NCI-H2081 treated with DMSO at 0.1 percent for 48 hours (cell line): ENCODE data around the gene ALDH1A1.
"Not testable (repeated sequence)": the region's sequence is repeated elsewhere in the genome, so short reads cannot be mapped to it uniquely, and the experiment has no call there.

ENCODE experiments used
- DNase-seq: peaks from one replicate; lab custom pipeline; 2025; lab: John Stamatoyannopoulos, UW

The ALDH1A1 gene

DNA sequence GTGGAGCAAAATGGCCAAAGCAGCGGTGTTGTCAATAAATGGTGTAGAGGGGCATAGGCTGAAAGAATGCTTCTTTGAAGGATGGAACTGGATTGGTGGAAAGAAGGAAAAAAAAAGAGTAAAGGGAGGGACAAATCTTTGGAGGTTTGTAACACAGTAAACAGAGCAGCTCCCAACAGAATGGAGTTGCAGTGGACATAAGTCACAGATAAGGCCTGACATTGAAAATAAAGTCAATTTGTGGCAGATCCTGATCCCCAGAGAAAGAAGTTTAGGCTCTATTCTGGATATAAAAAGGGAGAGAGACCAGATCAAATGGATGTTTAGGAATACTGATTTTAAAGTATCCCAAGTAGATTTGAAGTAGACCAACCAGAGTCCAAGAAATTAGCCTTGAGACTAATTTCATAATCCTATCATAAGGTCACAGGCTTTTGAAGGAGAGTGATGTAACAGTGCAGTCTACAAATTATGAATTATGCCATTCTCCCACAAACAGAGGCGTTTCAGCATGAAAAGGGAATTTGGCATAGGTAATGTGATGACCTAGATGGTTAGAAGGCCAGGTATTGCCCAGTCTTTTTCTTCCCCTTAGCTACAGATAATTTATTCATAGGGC is 8.9 kb downstream of the ALDH1A1 start:
- no peak for DNase-seq

DNA sequence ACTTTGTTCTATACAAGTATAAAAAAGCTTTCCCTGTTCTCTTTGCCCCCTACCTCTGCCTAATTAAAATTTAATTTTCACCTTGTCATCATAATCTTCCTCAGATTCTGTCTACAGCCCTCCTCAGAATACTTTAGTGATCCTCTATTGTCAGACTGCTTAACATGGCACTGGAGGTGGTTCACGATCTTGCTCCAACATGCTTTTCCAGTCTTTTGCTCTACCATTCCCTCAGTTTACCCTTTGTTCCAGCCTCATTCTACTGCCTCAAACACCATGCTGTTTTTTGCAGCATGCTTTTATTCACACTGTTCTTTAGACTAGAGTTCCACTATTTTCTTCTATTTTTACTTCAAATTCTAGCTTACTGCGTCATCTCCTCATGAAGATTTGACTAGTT is 10.4 kb downstream of the ALDH1A1 start:
- no peak for DNase-seq

DNA sequence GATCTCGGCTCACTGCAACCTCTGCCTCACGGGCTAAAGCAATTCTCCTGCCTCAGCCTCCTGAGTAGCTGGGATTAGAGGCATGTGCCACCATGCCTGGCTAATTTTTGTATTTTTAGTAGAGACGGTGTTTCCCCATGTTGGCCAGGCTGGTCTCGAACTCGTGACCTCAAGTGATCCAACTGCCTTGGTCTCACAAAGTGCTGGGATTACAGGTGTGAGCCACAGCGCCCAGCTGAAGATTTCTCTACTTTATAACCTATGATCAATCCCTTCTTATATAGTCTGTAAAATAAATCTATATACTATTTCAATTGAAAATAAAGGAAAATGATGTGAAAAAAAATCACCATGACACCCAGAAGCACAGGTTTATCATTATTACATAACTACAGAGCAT is 13.3 kb downstream of the ALDH1A1 start:
- DNase-seq = not testable (repeated sequence)

DNA sequence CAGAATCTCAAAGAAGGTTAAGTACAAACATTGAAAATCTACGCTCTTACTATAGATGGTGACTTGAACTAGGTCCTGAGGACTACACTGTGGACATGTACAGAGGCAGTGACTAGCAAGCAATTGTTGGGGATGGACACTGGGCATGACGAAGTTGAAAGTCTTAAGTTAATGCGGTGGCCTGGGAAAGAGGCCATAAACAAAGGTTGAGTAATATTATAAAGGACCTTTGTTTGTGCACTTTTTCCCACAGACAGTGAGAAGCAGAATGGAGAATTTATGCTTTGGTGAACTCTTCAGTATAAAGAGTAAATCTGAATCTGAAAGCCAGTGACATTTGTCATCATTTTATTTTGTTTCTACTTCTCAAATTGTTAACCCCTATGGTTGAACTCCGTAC is 15.3 kb downstream of the ALDH1A1 start:
- no peak for DNase-seq

DNA sequence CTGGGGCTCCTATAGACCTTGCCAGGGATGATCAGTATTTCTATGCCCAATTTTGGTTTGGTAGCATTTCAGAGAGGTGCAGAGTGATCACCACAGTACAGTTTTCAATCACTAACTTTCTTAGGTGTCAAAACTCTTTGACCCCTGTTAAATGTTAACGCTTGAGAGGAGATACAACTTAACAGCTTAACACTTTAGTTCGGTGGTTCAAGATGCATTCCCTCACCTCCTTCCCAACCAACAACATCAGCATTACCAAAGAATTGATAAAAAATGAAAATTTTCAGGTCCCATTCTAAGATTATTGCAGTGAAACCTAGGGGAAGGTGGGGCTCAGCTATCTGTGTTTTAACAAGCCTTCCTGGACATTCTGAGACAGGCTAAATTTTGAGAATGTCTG is 16.2 kb downstream of the ALDH1A1 start:
- DNase-seq = no peak

DNA sequence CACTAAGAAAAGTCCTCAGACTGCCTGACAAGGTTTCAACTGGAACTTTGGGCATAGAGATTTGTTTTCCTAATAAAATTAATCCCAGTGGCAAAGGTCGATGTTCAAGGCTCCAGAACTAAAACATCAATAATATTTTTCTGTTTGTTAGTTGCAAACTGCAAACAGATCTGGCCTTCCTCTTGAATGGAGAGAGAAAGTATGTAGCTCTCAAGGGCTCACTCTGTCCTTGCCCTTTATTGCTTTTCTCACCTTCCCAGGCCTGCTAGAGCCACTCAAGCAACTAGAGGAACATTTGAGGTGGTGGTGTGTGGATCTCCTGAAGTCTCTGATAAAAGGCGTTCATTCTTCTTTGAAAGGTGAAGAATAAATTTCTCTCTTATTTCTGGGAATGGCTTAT is 16.6 kb downstream of the ALDH1A1 start:
- DNase-seq = no peak

DNA sequence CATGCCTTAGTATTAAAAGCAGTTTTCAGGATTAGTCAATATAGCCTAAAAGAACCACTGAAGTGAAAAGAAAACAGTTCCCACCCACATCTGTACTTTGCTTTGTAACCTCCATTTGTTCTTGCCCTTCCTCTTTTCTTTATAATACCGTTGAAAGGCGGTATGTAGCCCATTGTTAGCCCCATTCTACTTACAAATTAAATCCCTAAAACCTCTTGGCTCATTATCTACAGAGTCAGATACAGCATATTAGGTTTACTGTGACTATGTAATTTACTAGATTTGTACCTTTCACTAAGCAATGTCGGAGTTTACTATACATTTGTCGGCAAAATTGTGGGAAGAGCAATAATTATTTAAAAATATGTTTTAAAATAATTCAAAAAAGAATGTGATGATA is 17.3 kb downstream of the ALDH1A1 start:
- no peak for DNase-seq

DNA sequence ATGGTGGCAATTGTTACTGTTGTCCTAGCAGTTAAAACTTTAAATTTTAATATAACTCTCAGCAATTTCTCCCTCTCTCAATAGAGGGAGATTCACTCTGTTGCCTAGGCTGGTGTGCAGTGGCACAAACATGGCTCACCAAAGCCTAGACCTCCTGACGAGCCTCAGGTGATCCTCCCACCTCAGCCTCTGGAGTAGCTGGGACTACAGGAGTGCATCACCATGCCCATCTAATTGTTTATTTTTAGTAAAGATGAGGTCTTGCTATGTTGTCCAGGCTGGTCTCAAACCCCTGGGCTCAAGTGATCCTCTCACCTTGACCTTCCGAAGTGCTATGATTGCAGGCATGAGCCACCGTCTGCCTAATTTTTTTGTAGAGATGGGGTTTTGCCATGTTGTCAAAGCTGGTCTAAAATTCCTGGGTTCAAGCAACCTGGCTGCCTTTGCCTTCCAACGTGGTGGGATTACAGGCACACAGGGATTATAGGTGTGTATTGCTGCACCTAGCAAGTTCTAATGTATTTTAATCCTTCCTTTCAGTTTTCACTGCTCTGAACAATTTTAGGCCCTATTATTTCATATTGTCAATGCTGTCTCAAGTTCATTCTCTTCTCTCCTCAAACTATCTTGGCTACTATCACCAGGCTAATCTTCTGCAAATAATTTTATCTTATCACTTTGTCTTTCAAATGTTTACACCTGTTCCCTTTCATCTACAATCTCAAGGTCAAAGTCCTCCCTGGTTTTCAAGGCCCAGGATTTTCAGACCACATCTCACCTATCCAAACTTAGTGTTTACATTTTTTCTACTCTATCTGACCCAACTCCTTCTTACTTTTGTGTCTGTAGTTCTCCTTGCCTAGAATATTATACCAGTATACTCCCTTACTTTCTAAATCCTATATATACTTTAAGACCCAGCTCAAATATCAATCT is 18.9 kb downstream of the ALDH1A1 start:
- no peak for DNase-seq

DNA sequence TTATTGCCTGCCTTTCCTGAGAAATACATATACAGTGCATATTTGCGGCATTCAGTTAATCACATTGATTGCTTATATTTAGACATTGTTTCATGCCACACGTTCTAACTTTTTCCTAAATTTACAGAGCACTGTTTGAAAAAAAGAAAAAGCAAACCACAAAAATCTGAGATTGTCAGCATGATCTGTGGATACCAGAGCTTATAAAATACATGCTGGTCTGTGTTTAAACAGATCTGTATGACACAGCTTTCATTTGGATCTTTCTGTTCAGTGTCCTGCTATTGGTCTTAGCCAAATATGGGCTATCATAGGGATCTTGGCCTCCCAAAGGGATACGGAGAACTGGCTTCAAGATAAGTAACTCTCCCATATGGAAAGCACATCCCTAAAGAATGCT is 20.2 kb downstream of the ALDH1A1 start:
- no peak for DNase-seq

DNA sequence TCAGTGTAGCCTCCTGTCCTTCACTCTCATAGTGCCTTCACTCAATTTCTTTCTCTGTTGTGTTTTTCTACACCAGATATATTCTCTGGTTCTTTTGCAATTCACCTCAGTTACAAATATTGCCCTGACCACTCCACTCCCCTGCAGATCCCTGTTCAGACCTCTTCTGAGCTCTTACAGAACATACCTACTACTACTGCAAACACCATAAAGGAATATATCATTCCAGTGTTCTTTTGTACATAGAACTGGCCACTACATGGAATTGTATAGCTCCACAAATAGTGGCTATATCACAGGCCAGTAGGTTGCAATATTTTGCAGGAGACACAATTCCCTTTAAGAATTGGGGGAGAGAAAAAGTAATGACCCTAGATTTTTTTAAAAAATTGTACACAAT is 21.0 kb downstream of the ALDH1A1 start:
- no peak for DNase-seq

DNA sequence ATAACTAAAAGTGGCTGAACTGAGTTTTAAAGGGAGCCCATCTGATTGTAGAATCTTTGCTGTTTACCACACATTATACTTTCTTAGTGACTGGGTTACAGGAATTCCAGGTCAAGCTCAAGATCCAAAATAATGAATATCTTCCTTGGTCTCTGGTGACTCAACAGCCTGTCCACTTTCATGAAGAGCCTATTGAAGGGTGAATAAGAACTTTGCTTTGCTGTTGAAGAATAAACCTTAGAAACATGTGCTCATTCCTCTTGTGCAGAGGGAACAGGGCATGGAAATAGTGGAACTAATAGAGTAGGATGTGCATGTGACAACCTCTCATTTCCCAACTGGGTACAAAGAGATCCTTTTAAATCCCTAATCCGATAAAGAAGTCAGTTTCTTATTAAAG is 21.4 kb downstream of the ALDH1A1 start:
- DNase-seq = no peak

DNA sequence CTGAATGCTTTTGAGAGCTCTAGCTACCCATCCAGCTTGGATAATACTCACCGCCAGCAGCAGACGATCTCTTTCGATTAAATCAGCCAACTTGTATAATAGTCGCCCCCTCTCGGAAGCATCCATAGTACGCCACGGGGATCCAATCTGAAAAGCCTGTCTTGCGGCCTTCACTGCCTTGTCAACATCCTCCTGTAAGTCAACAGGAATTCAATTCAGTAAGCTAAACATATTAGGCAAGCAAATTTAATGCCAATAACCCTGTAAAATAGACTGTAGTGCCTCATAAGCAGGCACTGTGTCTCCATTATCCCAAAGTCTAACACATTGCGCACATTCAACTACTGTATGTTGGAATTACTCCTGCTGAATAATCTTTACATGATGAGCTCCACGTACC is 22.0 kb downstream of the ALDH1A1 start:
- no peak for DNase-seq

DNA sequence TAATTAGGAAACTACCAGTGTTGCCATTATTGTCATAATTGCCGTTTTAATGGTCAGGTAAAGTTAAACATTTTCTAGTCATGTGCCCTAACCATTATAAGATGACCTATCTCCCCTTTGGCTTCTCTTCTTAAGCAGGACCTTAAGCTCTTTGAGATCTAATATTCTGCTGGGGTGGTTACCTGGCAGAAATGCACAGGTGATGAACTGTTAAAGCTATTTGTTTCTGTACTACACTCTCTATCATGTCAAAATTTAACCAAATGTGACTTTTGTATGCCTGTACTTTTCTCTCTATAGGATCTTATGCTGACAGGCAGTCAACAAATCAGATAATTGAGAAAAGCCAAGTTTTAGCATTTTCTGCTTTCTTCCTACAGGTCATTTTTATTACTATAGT is 23.3 kb downstream of the ALDH1A1 start:
- no peak for DNase-seq

DNA sequence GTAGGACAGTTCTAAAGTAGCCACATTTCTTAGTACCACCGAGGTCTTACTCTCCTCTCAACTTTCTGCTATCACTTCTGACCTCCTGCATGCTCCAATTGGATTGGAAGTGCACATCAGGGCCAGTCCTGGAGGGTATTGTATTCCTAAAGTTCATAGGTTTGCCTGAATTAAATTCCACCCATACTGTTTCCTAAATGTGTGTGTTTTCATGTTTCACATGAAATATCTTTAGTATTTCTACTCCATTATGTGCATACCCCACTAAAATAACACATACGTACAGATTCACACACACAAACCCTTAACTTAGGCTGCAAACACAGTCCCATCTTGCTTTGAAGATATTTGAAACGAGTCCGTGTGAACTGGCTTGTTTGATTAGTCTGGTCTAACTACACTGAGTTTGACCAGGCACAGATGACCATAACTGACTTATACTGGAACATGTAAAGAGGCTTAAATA is 24.8 kb downstream of the ALDH1A1 start:
- no peak for DNase-seq

DNA sequence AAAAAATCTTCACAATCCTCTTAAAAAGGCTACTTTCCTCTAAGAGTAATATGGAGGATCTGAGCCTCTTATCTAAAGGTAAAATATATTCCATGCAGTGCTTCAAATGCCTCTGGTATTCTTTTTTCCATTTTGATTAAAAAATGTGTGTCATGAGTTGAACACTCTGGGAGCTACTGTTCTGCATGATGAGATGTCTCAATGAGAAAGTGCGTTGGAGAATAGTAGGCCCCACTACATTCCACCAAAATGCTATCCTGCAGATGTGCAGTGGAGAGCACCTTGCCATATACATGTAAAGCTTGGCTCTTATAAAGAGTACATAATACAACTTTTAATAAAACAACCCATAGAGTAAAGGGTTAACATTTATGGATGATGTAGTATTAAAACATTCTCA is 26.3 kb downstream of the ALDH1A1 start:
- no peak for DNase-seq

DNA sequence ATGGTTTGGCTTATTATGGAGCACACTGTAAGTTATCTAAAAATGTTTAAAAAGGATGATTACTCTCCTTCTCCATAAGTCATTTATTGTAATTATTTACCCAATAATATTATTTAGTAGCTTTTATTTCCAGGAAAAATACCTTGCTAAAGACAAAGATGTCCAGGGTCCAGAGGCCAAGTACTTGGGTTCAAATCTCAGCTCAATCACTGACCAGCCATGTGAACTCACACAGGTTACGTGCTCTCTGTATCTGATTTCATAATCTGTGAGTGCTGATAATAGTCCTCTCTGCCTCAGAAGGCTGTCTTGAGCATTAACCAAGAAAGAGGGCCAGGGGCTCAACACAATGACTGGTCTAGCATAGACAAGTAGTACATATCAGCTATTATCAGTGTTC is 27.0 kb downstream of the ALDH1A1 start:
- no peak for DNase-seq

DNA sequence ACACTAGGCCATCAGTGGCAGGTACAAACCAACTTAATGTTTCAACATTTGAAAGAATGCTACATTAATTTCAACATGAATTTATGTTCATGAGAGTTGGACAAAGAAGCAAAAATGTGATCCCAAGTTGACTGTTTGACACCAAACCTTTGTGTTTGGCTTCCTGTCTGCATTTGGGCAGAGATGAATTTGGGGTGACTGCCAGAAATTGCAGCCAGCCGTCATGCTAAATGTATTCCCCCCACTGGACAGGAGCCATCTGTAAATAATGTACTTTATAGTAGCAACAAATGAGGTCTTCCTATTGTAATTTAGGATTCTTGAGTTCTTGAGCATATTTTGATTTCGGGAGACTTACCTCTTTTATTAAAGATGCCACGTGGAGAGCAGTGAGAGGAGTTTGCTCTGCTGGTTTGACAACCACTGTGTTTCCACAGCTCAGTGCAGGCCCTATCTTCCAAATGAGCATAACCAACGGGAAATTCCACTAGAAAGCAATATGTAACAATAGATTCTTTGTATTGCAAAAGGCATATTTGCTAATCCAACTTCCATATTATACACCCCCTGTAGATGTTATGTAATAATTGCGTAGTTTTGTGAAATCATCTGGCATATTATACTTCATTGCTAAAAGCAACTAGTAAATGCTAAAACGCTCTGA is 27.6 kb downstream of the ALDH1A1 start:
- DNase-seq = no peak

DNA sequence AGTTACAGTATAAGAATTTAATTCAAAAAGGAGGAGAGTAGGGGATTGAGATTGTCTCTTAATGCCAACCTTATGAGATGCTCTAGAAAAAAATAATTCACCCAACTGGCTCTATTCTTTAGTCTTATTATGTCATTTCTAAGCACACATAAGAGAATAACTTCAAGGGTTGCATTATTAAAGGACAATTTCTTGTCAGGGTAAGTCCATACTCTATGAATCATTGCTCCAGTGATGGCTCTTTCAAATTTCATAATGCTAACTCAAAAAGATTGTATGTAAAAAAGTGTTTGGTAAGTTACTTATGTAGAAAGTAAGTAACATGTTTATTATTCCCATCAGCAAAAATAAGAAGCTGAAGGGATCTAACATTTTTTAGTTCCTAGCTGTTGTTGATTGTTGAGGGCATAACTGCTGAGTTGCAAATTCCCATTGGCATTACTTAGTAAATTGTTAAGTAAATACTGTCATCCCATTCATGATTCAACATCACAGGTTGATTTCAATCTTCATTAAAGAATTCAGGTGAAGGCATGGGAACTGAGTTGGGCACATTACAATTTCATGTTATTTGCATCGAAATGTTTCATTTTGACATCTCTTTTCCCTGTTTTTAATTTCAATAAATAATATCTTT is 28.6 kb downstream of the ALDH1A1 start:
- DNase-seq = no peak

DNA sequence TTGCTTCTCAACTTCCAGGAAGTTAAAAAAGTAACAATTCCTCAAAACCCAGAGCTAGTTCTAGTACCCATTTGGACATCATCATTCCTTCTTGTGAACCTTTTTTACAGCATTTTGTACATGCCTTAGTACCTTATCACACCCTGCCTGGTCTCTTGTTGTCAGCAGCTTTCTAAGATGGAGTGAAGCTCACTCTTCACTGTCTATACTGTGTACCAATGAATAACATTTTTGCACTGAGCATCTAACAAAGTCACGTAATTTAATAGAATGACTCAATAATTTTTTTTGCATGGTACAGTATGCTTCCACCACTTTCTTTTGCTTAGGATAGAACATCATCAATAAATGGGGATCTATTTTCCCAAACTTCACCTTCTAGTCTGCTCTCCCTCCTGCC is 29.8 kb downstream of the ALDH1A1 start:
- no peak for DNase-seq

DNA sequence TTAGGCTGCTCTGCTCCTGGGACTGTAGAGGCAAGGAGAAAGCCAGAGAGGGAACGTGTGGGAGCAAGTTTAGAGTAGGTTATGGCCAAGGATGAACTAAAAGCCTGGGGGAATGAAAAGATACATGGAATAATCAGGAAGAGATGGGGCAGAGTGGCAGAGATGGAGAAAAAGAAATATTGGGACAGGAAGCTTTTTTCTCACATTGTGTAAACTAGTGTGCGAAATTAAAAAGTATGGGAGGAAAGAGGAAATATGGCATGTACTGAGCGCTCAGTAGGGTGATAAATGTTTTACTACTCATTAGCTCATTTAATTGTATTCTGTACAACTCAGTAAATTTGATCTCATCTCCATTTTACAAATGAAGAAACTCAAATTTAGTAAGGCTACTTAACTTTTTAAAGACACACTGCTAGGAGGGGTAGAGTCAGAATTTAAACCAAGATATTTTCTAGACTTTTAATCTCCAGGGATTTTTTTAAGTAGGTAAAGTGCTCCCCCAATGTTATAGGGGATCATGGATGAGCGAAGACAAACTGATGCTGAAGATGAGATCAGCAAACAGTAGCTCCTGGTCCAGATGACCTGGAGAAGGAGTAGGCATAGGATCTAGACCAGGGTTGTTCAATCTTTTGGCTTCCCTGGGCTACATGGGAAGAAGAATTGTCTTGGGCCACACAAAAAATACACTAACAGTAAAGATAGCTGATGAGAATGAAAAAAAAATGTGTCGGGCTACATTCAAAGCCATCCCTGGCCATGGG is 30.8 kb downstream of the ALDH1A1 start:
- DNase-seq = no peak

DNA sequence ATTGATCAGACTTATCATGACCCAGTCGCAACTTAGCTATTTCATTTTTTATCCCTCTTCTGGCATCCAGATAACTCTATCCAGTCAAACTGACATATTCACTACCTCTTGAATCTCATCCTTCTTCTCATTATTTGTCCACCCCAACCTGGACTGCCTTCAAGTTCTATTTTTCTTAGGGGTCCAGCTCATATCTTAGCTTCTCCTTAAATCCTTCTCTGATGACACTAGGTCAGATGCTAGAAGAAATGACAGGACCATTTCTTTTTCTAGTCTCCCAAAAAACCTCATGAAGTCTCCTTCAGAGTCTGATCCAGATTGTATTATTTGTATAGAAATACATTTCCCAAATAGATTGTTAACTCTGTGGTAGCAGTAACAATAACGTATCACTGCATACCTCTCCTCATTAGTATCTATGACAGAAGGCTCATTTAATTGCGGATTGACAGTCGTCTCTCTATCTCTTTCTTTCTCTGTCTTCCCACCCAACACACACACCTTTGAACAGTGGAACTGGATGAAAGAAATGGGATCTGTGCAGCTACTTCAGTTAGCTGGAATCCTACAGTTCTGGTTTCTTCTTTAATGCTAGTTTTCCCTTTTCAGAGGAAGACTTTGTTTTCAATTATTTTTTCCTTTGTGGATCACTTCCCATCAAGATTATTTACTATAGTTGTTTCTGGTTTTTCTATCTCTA is 33.5 kb downstream of the ALDH1A1 start:
- no peak for DNase-seq
